NCI-H1417 (cell line): ENCODE results near the gene CSPG4.
"Not testable (repeated sequence)": the region's sequence is repeated elsewhere in the genome, so short reads cannot be mapped to it uniquely, and the experiment has no call there.

Experiments used
- DNase-seq, 3 experiments: peaks; one replicate each; lab custom pipeline; 2025; lab: John Stamatoyannopoulos, UW

CSPG4 gene

GRCh38 chr15:75725006-75725718 is 12.5 kb upstream of the CSPG4 start:
- no peak for DNase-seq

- DNase-seq: peak in 2 of 3 experiments; percentile 49 to 76
Observed at GRCh38 chr15:75723847-75724660, 11.4 kb upstream of the CSPG4 start.

GRCh38 chr15:75723171-75723846 is 10.7 kb upstream of the CSPG4 start:
- no peak for DNase-seq

GRCh38 chr15:75721923-75722870 is 9.5 kb upstream of the CSPG4 start:
- DNase-seq: no peak

- no peak for DNase-seq
Observed at GRCh38 chr15:75721480-75721922, 8.9 kb upstream of the CSPG4 start.

GRCh38 chr15:75720787-75721479 is 8.3 kb upstream of the CSPG4 start:
- peak; percentile 48 to 85 (median 64) for DNase-seq

GRCh38 chr15:75720297-75720696 is 7.6 kb upstream of the CSPG4 start:
- DNase-seq: no peak

- no peak for DNase-seq
Observed at GRCh38 chr15:75718328-75718727, 5.7 kb upstream of the CSPG4 start.

GRCh38 chr15:75717001-75717400 is 4.4 kb upstream of the CSPG4 start:
- not testable (repeated sequence) for DNase-seq

- DNase-seq: not testable (repeated sequence)
Observed at GRCh38 chr15:75716249-75716950, 3.8 kb upstream of the CSPG4 start.

- not testable (repeated sequence) for DNase-seq
Observed at GRCh38 chr15:75715312-75715832, 2.7 kb upstream of the CSPG4 start.

- DNase-seq: no peak
Observed at GRCh38 chr15:75714195-75714594, 1.5 kb upstream of the CSPG4 start.

- DNase-seq: no peak
Observed at GRCh38 chr15:75713338-75713895, 769 bp upstream of the CSPG4 start.

- DNase-seq: not testable (repeated sequence)
Observed at GRCh38 chr15:75711495-75711894, 1.2 kb downstream of the CSPG4 start.

- DNase-seq: not testable (repeated sequence)
Observed at GRCh38 chr15:75710874-75711273, 1.8 kb downstream of the CSPG4 start.

GRCh38 chr15:75709458-75709857 is 3.2 kb downstream of the CSPG4 start:
- DNase-seq: not testable (repeated sequence)

- no peak for DNase-seq
Observed at GRCh38 chr15:75706682-75706954, 6.0 kb downstream of the CSPG4 start.

- DNase-seq: no peak
Observed at GRCh38 chr15:75705854-75706681, 6.6 kb downstream of the CSPG4 start.

- DNase-seq: not testable (repeated sequence)
Observed at GRCh38 chr15:75705375-75705774, 7.3 kb downstream of the CSPG4 start.
